Kidney capillary endothelial cell (primary cell): ENCODE results near the gene GSTM2.
"Not testable (repeated sequence)": the region's sequence is repeated elsewhere in the genome, so short reads cannot be mapped to it uniquely, and the experiment has no call there.

Experiments used
- DNase-seq: peaks from one replicate; pipeline ENCODE4 v3.0.0-alpha.2; 2018; ENCODE audit warnings: low spot score

The GSTM2 gene

GRCh38 chr1:109644670-109645069 is 23.2 kb upstream of the GSTM2 start:
- no peak for DNase-seq

DNA sequence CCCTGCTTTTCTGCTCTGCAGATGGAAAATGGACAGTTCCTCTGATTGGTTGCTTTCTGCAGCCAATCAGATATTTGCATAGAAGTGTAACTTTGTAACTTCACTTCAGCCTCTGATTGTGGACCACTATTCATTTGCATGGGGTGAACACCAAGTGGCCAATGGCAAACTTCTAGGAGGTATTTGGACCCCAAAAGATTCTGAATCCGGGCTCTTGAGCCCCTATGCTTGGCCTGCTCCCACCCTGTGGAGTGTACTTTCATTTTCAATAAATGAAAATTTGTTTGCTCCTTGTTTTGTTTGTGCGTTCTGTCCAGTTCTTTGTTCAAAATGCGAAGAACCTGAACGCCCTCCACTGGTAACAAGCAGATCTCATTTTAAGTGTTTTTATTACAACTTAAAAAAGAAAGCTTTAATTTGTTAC is 18.4 kb upstream of the GSTM2 start:
- DNase-seq = no peak

- DNase-seq = no peak
Measured at GRCh38 chr1:109650609-109651008, 17.2 kb upstream of the GSTM2 start.

DNA sequence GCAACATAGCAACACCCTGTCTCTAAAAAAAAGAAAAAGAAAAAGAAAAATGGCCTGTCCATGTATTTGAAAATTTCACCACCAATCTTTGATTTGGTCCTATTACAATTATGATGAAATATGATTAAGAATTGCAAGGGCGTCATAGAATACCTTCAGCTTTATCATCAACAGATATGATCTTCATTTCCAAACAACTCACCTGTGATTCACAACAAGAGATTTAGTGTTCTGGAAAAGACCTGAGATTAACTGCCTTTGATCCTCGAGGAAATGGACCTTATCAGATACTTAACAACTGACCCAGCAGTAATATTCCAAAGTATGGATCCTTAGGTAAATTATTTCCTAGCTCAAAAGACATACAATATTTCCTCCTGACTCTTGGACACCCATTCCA is 15.5 kb upstream of the GSTM2 start:
- DNase-seq = no peak

- DNase-seq = no peak
Measured at GRCh38 chr1:109653306-109653705, 14.6 kb upstream of the GSTM2 start.

GRCh38 chr1:109654519-109654918 is 13.3 kb upstream of the GSTM2 start:
- no peak for DNase-seq

GRCh38 chr1:109655615-109656519 is 12.0 kb upstream of the GSTM2 start, which contains the start of gene GSTM4:
Gene GSTM4 (plus strand): TSS chr1:109656099. CDS start chr1:109656390, 291 bp downstream.
- peak; percentile 44 for DNase-seq

DNA sequence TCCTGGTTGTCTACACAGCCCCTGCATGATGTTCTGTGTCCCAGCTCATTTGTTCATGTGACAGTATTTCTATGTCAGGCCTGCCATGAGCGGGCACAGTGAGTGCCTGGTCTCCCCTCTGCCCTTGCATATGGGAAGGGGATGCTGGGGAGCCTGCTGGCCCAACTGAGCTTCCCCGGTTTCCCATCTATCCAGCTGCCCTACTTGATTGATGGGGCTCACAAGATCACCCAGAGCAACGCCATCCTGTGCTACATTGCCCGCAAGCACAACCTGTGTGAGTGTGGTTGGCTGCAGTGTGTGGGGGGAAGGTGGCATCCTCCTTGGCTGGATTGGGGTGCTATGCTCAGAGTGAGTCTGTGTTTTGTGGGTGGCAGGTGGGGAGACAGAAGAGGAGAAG is 10.5 kb upstream of the GSTM2 start:
- DNase-seq = no peak

GRCh38 chr1:109657970-109658369 is 9.9 kb upstream of the GSTM2 start:
- DNase-seq = no peak

- no peak for DNase-seq
Measured at GRCh38 chr1:109658533-109659042, 9.3 kb upstream of the GSTM2 start.

GRCh38 chr1:109659145-109659544 is 8.7 kb upstream of the GSTM2 start:
- no peak for DNase-seq

GRCh38 chr1:109659997-109660690 is 7.7 kb upstream of the GSTM2 start:
- DNase-seq = no peak

DNA sequence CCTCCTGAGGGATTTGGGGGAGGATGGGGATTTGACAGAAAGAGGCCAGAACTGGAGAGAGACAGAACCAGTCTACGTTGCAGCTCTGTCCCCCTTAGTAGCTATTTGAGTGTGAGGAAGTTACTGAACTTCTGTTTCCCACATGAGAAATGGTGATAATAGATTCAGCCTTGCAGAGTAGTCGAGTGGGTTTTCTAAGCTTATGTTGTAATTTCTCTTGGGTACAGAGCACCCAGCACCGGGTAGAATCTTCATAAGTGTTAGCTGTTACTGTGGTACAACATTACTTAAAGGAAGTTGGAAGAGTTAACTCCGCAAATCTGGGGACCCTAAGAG is 7.2 kb upstream of the GSTM2 start:
- DNase-seq = not testable (repeated sequence)

DNA sequence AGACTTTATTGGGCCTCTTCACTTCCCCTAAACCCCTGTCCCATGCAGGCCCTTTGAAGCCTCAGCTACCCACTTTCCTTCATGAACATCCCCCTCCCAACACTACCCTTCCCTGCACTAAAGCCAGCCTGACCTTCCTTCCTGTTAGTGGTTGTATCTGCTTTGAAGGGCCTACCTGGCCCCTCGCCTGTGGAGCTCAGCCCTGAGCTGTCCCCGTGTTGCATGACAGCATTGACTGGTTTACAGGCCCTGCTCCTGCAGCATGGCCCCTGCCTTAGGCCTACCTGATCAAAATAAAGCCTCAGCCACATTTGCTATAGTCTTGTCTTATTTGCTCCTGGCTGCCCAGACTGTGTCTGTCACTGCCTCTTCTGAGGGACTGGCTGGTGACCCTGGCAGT is 6.5 kb upstream of the GSTM2 start:
- DNase-seq = no peak

GRCh38 chr1:109664671-109665070 is 3.2 kb upstream of the GSTM2 start:
- DNase-seq = no peak

- DNase-seq = no peak
Measured at GRCh38 chr1:109668123-109668775, 392 bp downstream of the GSTM2 start.

- DNase-seq = no peak
Measured at GRCh38 chr1:109669246-109669948, 1.5 kb downstream of the GSTM2 start.

DNA sequence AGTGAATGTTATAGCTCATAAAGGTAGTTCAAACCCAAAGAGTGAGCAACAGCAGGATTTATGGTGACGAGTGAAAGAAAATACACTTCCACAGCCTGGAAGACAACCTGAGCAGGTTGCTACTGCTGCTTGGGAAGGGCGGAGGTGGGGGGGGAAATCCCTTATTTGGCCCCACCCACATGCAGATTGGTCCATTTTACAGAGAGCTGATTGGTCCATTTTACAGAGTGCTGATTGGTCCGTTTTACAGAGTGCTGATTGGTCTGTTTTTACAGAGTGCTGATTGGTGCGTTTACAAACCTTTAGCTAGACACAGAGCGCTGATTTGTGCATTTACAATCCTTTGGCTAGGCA is 2.1 kb downstream of the GSTM2 start:
- not testable (repeated sequence) for DNase-seq

- no peak for DNase-seq
Measured at GRCh38 chr1:109671067-109671466, 3.2 kb downstream of the GSTM2 start.

DNA sequence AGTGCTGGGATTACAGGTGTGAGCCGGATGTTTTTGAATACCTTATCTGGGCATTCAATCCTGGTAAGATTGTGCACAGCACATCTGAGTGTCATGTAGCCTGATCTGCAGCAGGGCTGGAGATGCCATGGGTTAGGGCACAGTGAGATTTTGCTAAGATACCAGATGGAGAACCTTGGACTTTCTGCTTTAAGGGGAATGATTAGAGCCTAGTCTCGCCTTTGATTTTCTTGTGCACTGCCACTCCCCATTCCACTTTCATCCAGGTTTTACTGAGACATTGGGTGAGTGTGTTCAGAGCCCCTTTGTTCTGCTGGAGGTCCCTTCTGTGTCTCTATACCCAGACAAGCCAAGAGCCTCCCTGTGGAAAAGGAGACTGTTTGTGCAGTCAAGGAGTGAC is 6.0 kb downstream of the GSTM2 start:
- DNase-seq = not testable (repeated sequence)

- DNase-seq = not testable (repeated sequence)
Measured at GRCh38 chr1:109676683-109677381, 9.0 kb downstream of the GSTM2 start.
